HL-60/S4 treated with retinoic acid at 250 ng/mL for 4 days and 3 days (cell line): ENCODE results near the gene SNRPA1.

Source experiments
- in situ Hi-C: fragments of 300-500 bp; cut with MboI; formaldehyde crosslinking; loops from 2 replicates; pipeline ENCODE4 v1.7.0; 2022; ENCODE audit warnings: low sequenced_read_pairs

SNRPA1 gene

DNA sequence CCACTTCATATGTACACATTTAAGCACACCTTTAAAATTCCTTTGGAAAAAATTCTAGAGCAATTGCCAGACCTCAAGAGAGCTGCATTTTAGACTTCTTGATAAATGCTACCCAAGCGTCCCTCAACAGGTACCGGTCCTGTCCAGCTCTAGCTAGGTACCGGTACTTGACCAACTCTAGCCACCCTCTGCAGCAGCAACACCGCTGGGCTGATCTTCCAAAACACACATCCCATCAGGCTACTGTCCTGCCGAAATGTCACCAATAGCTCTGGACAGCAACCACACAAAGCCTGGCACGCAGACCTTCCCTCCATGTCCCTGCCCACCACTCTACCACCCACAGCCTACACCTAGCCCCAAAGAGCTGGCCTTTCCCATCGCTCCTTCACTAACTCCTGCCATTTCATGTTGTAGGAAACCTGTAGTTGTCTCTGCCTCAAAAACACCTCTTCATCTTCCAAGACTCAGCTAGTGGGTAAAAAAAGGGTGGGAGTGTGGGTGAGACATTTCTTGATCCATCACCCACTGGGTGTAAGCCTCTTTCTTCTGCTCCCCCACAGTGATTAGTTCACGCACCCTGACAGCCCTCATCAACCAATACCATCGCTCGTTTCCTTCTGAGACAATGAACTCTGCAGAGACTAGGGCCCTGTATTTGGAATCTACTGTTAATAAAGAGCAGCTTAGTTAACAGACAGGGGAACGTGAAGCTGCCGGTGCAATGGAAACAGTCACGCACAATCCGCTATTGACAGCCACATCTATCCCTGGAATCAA lies 50.0 kb downstream of the SNRPA1 start:
- in situ Hi-C loops, result no loop called here

DNA sequence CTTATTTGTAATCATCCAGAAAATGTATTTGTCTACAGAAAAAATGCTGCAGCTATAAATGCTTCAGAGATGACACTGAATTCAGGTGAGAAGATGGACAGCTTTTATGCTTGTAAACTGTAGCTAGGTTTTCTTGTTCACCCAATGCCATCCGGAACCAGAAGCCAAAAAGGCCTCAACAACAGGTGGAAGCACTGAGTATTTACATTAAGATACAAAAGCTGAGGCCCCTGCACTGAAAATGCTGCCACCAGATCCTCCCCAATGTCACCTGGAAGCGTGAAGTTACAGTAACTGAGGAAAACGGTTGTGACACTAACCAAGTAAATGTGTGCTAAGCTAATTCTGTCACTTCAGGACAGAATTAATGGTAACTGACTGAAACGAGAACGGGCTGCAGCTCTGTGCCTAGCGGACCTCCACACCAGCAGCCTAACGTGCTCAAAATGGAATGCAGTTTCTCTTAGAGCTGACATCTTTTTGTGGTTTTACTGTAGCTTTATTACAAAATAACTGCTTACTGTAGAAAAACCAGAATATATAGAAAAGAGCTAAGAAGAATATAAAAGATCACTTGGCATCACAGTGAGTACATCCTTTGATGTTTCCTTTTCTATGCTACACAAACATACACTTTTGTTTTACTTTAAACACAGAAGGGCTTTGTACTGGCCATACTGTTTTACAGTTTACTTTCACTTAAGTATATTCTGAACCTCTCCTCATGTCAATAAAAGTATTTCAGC lies 50.8 kb downstream of the SNRPA1 start:
- in situ Hi-C loops, result no loop called here

DNA sequence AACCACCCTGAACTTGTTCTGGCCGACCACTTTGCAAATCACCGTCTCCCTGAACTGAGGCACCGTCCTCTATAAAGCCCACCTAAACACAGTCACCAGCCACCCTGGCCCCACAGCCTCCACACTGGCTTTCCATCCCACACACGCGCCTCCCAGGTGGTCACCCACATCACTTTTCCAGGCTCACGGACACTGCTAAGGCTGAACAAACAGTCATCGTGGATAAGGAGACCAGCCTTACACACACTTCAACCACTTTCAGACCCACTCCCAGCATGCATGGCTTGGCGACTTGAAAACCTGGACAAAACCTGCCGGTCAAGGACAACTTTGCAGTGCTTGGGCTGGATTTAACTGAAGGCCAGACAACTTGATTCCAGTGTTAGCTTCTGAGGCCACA lies 51.6 kb downstream of the SNRPA1 start:
- in situ Hi-C loops, result no loop called here

DNA sequence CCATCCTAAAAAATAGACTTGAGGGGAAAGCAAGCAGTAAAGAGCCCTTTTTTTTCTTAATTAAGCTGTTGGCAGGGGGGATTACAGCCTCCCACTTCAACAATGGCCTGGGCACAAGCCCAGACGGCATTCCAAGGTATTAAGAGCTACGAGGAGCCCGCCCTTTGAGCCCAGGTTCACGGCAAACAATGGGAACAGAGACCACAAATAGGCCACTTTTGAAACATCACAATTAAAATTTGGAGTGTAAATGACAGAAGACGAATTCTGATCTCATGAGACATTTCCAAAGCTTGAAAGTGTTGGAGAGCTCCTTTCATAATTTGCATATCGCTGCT lies 52.1 kb downstream of the SNRPA1 start:
- in situ Hi-C loops, result no loop called here

DNA sequence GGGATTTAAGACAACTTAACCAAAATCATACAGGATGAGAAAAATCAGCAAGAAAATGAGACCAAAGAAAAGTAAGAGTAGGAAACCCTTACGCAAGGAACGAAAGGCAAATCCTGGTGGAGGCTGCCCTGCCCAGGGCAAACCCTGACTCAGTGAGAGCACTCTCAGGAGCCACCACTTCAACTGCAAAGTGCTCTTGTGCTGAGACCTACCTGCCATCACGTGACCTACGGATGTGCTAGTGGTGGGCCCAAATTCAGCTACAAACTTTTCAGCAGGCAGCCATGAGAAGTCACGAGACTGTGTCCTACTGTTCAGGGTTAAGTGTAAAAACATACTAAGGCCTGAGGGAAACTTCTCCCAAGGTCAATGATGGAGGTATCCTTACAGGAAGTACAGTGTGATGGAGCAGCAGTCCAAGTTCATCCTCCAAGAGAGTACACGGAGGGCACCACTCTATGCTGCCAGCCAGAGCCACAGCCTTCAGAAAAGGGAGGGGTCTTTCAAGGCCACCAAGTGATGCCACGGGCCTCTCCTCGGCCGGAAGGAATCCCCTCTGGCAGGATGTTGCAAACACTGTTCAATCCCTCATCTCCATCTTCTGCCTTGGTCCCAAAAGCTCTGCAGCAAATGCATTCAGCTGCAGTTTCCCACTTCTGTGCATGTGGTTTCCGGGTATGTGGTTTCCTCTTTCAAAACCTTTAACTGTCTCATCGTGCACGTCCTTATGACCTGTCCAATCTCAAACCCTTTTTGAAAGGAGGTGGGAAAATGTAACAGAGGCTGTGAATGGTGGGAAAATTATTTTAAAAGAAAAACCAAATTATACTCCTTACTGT lies 52.7 kb downstream of the SNRPA1 start:
- in situ Hi-C loops, result no loop called here

DNA sequence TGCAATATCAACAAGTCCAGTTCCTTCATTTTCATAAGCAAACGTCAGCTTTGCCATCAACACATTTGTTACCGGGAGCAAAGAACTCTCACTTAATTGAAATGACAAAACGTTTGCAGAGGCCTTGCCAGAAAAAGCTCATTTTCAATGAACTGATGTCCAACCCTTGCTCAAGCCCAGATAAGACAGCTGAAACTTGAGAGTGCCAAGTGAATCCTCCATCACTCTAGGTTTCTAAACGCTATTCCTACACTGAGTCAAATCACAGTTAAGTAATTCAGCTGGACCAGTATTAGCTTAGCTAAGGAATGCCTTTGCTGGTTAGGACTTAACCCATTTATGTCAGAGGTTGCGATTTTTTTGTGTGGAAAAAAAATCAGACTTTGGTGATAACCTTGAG lies 54.7 kb downstream of the SNRPA1 start:
- in situ Hi-C loops, result no loop called here

DNA sequence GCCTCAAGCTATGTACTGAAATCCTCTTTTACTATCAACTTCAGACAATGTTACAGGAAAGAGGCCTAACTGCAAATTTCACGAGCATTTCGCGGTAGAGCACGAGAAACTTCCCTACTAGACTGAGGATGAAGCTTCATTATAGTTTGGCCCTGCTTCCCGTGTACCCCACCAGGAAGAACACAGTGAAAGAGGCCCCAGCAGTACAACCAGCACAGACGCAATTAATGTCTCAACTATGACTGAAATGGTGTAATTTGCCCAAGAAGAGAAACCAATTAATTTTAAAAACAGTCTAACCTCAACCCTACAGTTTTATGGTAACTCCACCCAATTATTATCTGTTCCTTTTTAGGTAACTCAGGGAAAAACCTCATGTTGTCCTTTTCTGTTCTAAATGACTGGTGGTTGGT lies 55.3 kb downstream of the SNRPA1 start:
- in situ Hi-C loops, result no loop called here

DNA sequence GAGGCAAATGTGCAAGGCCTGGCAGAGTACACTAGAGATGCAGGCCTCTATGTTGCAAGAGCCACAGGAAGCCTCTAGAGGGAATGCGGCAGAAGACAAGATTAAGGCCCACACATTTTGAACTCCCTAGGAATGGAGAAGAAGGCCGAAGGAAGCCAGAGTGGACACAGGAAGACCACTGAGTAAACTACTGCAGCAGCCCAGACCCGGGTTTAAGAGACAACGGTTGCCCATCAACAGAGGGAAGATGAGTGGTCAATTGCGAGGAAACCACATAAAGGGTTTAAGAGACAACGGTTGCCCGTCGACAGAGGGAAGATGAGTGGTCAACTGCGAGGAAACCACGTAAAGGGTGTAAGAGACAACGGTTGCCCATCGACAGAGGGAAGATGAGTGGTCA lies 57.8 kb downstream of the SNRPA1 start:
- in situ Hi-C loops, result no loop called here

DNA sequence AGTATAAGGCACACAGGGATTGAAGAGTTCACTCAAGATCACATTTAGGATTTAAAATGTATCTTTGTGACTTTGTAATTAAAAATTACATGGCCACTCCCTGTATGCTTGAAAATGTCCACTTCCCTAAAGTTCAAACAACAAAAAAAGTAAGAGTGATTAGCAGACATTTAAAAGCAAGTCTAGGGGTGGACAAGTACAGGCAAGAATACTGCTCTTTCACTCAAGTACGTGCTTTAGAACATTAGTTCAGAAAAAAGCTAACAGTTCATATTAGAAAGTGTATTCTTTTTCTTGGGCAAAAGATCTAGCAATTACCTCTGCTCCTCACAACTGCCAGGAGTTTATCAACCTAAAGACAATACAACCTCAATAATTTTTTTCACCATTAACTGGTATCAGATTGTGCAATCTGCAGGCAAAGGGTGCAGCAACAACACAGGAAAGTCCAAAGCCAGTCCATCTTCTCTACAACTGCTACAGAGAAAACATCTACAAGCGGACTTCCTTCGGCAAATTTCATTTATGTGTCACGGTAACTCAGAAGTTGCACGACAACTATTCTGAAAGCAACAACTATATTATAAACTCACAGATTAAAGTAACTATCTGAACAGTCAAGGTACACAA lies 61.3 kb downstream of the SNRPA1 start:
- in situ Hi-C loops, result no loop called here

DNA sequence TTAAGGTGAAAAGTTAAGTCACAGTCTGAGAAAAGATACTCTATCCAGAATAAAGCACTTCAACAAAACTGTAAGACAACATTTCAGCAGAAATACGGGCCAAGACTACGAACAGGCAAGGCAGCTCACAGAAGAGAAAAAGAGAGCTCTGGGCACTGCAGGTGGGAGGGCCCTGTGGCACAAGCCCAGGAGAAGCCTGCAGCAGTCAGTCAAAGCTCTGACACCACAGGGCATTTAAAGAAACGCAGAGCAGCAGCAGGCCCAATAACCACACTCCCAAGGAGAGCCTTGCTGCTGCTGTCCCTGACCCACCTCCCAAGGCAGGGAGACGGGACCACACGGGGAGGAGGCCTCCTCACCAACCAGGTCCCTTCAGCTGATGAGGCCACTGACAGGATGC lies 62.4 kb downstream of the SNRPA1 start:
- in situ Hi-C loops, result no loop called here
